NCI-H345 treated with DMSO at 0.1 percent for 48 hours (cell line): ENCODE results near the gene PRUNE2.

Experiments
- DNase-seq: peaks from one replicate; lab custom pipeline; 2025; ENCODE audit not compliant: unreplicated experiment; lab: John Stamatoyannopoulos, UW

Gene PRUNE2

DNA sequence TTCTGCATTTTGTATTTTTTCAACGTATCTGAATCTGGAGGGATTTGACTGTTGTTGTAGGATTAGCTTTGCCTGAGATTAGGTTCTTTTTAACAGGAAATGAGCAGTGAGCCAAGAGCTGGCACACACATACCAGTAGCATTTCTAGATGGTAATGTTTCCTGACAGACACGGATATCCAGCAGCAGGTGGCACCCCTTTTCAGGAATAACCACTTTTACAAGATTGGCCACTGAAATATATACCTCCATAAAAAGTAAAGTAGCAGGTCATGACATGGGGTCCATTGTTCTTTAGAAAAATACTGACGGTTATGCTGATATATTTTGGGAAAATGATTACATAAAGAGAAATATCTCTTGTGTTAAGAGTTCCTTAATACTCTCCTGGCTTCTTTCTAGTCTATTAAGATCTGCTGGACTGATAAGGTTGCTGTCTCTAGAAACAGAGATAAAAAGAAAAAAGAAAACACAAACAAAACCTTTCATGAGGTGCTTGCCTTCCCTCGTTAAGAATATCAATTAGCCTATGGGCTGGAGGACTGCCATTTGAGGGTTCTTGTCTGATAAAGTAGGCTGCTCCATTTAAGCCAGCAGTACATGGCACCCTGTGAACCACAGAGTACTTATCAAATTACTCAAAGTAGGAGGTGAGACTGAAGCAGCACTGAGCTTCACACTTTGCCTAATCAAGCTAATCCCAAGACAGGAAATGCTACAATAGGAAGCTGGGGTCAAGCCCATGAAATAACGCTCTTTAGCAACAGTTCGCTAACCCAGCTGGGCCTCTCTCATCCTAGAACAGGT, 243.2 kb downstream of the PRUNE2 start:
- no peak for DNase-seq

DNA sequence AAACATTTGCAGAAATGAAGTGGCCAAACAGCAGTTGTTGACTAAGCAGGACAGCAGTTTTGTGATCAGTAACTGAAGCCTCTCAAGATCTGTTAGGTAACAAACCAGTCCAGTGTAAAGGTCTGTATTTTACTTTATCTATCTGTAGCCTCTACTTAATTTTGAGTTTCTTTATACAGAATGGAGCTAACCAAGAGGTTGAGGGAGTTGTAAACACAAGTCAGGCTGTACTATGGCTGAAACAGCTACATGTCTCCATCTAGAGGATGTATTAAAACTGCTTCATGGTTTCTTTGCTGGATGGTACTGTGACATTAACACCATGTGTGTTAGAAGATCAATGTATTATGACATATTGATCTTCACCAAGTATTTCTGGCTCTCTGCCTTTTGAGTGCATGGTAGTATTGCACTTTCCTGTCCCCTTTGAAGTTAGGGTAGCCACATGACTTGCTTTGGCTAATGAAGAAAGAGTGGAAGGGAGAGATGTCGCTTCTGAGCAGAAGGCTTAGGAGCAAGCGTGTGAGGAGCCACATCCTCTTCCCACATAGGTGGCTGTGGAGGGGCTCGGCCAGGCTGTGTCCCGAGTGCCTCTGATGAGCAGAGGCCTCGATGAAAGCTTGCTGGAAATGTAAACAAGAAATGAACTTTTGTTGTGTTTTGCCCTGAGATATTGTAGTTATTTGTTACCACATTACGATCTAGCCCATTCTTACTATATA, 247.2 kb downstream of the PRUNE2 start:
- peak; percentile 8 for DNase-seq

DNA sequence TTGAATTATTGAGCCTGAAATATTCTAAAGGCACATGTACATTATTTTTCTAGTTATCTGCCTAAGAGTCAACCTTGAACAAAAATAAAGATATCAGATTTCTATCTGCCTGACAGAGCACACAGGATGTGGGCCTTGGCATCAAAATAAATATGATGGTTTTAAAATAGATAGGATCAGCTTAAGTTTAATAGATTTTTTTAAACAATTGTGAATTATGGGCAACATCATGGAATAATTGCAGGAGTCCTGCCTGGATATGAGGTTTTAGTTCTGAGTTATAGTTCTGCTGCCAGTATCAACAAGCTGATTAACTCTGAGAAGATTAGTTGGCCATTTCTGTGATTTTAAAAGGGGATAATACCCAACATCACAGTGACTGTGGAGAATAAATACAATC, 248.6 kb downstream of the PRUNE2 start:
- DNase-seq = no peak

DNA sequence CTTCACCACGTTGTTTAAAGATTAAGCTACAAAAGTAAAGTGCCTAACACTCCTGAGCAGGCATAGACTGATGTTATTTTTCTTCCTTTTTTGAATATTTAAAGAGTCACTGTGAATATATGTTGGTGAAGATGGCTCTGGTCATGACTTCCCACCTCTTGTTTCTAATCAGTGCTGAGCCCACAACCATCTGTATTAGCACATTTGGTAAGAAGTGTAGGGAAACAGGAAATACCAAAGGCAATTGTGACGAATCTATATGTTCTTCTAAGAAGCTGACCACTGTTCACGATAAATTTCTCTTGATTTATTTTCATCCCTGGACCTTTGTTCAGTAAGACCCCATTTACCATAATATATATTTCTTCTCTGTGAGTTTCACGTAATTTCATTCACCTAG, 249.9 kb downstream of the PRUNE2 start:
- no peak for DNase-seq

DNA sequence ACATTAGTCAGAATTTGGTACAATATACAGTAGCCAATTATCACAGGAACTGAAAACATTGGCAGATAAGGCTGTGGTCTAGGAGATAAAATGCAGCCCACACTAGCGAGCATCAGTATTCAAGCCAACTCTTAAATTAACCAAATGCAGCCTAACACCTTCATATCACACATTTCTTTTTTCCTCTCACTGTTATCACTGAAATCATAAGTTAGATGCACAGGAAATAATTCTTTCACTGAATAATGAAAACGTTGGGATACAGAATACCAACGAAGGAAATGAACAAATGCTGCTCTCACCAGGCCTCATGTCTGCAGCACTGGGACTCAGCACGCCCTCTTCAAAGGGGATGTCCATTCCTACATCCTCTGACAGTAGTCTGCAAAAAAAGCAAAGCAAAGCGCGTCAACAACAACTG, 250.8 kb downstream of the PRUNE2 start:
- DNase-seq = no peak

DNA sequence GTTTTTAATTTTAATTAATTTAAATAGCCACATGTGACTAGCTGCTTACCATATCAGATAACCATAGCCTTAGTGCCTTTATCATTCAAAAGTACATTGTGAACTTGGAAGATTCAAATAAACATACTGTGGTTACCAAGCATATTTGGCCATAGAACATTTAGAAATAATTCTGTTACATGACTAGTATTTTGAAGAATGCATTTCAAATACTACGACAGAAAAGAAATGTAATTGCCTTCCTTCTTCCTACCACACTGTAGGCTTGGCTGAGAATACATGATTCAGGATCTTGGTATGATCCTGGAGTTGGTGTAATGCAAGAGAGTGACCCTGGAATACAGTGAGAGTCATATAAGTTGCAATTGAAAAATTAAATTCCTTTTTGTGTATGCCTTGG, 251.3 kb downstream of the PRUNE2 start:
- DNase-seq = no peak

DNA sequence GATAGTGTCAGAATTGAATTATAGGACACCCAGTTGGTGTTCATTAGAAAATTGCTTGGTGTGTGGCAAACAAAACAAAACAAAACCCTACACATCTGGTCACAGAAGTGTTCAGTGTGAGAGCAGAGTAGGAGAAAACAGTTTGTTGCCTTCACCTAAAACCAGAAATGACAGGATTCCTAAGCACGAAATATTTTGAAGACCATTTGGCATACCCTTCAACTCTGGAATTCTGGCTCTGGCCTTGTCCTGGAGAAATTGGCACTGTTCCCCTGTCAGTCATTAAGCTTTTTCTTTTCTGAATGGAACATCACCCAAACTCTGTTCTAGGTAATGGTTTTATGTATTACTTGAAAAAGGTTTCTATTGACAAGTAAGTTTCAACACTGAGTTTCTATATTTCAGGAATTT, 251.9 kb downstream of the PRUNE2 start:
- DNase-seq = no peak

DNA sequence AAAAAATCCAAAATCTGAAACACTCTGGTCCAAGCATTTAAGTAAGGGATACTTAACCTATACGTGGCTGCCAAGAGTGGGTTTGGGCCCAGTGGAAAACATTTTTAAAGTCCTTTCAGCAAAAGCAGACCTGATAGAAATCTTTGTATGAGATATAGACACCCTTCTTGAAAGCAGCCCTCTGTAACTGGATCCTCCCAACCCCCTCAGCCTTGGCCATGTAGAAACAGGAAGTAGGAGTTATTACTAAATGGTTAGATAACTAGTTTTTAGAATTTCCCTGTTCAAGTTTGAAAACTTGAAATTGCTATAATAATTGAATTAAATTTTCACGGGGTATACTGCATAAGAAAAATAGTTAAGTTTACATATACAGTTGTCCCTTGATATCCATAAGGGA, 253.0 kb downstream of the PRUNE2 start:
- DNase-seq = no peak

DNA sequence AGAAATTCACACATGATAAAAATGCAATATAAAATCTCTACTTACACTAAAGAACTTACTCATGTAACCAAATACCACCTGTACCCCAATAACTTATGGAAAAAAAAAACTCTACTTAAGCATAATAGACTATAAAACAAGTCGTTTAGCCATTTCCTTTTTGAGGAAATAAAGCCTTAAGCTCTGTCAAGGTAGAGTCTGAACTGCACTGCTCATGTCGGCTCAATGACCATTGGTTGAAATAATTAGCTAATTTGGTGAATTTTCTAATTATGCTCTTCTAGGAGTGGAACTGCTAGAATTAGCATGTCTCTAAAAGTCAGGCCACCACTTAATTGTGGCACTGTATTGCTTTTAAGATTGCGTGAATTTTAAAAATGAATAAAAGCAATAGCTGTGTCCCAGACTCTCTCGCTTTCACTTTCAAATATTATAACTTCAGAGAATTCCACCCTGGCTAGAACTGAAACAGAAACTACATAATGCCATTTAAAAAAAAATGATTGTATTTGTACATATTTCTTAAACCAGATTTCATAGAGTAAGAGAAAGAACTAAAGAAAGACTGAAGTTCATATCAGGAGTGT, 254.7 kb downstream of the PRUNE2 start:
- no peak for DNase-seq

DNA sequence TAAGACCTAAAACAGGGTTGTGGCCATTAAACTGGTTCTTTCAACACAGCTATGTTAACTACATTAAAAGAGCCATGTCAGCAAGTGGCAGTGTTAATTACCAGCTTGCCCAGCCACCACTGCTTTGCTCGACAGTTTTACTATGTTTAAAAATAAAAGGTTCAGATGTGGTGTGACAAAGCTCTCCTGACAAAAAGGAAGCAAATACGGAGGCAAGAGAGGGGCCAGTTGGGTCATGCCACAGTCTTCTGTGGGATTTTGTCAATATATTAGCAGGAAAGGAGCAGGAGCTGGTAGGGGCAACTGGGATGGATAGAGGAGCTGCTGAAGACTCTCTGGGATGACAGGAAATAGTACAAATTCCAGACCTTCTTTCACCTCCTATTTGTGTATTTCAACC, 255.2 kb downstream of the PRUNE2 start:
- no peak for DNase-seq

DNA sequence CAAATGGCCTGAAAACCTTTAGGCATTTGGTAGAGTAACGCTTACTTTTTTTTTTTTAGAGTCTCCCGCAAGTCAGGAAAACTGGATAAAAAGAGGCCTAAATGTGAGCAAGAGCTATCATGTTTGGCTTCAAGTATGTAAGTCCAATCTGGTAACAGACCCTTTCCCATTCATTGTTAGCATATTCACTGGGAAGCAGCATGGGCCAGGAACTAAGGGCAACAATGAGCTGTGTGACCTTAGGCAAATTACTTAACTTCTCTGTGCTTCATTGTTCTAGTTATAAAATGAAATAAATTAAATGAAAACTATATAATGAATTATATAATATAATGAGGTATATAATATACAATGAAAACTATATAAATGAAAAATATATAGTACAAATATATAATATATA, 256.0 kb downstream of the PRUNE2 start:
- DNase-seq = no peak

DNA sequence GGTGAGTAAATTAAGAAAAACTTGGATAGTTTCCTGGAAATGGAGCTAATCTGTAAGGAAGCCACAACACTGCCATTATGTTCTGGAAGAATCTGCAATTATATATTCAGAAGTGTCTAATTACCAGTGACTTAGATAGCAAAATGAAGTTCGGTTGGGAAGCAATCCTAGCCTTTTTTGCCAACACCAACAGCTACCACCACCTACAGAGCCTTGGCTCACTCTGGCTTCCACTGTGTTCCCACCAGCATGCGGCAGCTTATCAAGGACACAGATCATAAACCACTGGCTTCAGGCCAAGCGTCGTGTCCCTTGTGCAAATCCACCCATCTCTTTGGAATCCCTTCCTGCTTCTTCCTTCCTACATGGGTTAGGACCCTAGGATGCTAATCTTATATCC, 259.7 kb downstream of the PRUNE2 start:
- peak; percentile 41 for DNase-seq

DNA sequence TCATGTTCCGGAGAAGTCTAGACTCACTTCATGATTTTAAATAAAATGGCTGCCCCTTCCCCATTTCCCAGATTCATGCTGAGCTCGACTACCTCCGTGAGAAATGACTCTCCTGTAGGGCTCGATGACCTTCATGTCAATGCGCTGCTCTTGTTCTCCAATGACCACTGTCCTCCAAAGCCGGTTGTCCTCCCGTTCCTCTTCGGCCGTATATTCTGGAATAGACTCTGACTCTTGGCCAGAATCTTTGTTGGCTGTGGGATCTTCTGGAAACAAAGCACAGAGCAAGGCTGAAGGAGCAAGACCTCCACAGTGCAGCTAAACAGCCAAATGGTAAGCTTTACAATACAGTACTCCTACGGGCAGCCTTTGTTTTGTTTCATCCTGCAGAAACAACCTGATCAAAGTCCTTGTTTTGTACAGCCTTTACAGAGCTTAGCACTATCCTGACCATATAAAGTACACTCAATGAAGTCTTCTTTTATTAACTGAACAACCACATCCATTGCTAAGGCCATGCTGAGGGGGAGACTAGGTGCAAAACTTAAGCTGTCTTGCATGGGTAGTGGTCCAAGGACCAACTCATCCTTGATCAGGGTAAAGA, 261.2 kb downstream of the PRUNE2 start:
- DNase-seq = no peak

DNA sequence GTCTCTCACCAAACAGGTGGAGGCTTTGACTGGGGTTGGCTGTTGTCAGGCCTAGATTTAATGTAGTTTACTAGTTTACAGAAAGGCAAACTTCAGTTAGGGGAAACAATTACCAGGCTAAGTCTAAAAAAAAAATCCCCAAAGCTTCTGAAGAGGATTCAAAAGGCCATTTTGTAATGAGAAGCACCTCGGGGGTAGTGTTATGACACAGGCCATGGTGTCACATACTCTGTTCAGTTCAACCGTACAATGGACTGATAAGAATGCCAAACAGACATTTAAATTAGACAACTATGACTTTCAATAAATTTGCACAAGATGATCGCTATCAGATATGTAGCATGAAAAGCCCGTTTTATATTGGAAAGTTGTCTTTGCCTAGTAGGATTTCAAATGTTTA, 261.7 kb downstream of the PRUNE2 start:
- DNase-seq = no peak

DNA sequence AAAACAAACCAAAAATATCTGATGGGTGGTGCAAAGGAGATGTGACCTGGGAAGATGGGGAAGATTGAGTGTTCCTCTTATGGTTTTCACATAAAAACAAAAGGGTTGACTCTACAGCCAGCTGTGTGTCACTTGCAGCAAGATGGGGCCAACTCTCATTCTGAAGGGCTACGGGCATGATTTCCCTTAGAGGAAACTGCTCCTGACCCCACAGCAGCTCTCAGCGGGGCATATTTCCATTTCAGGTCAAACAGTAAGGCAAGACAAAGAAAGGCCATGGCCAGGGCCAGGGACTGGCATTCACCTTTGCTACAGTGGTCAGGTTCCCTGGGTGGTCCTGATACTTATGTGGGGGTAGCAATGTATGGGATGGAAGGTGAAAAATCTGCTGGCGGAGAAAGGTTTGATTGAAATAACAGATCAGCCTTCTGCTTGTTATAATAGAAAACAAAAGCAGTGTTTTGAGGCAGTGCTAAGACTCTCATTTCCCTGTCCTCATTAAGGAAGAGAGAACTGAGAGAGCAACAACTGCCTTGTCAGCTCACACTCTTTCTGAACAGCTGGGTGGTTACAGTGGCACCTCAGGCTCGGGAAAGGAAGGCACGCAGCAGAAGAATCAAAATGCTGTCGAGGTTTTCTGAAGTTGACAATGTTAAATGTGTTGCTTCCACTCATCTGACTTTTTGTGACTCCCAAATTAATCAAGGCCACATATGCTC, 262.4 kb downstream of the PRUNE2 start:
- DNase-seq = no peak

DNA sequence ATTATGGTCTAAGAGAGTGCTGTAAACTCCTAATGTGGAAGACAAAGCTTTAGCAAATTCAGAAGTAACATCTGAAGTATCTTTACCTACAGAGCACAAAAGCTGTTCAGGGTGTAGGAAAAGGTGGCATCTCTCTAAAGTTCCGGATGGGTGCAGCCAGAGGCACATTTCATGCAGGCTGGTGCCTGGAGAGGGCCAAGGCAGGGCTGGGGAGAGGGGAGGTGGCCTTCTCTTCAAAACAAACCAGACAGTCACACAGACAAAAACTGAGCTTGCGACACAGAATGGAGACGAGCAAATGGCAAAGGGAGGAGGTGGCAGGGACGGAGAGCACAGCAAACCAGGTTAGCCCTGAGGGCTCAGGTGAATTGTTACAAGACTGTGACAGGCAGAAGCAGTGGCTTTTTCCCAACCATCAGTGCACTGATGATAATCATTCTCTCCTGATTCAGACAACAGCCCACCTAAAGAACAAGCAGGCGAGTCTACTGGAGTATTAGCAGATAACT, 263.2 kb downstream of the PRUNE2 start:
- DNase-seq = no peak

DNA sequence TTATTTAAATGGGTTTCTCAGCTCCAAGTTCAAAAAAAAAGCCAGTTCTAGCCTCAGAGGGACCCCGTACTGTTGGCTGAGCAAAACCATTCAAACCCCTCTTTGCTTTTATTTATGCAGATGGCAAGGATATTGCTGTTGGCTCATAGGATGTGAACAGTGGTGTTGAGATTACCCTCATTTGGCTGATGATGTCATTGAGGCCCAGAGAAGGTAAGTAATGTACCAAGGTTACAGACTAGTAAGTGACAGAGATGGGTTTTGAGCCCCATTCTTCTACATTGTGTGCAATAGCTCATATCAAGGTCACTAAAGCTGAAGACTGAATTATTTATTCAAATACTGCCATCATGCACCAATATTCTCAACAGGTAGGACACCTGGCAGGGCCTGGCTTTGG, 263.8 kb downstream of the PRUNE2 start:
- no peak for DNase-seq

DNA sequence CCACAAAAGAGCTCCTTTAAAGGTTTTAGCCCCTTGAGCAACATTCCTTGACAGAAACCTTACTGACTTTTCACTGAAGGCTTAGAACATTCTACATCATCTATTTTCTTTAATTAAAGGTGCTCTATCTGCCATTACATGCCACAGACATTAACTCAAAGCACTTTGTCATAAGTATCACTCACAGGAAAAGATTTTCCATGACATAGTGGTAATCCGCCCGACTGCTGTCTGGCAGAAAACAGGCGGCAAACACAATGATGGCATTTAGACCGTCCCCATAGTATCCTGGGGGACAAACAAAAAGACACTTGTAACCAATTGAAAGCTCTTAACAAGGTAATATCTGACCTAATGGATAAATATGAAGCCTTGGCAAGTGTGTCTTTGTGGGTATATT, 267.9 kb downstream of the PRUNE2 start:
- DNase-seq = no peak

DNA sequence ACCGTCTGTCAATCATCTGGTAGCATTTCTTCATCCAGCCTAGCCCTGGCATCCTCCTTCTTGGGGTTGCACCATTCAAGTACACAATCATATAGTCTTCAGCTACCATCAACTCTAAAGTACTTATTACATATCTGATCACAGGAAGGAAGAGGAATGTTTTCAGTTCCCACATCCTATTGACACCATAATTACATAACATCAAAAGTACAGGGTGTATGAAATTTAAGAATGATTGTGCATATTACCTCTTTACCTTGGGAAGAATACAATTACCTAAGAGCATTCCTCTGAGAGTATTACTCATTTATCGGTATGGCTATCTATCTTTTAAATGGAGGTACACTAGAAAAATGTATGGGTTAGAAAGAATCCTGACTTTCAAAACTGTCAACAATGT, 268.5 kb downstream of the PRUNE2 start:
- DNase-seq = no peak

DNA sequence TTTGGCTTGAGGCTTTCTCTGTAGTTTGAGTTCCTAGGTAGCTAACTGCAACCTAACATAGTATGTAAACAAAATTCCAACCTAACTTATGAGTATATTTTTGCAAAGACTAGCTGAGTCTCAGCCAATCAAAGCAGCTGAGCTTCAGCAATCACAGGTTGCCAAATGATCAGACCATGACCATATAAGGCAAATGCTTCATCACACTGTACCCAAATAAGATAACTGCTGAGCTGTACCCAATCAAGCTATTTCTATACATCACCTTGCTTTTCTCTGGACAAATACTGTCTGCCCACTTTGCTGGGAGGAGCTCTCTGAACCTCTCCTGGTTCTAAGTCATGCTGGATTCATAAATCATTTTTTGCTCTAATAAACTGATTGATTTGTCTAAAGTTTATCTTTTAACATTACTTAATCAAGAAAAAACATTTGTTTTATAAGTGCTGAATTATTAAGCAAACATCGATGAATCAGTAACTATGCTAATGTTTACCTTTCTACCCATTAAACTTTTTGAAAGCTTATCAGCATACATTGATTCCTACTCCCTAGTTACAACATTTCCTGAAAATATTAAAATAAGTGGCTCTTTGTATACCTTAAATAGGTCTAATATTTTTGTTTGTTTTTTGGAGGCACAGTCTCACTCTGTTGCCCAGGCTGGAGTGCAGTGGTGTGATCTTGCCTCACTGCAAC, 271.4 kb downstream of the PRUNE2 start:
- no peak for DNase-seq
